ENCODE data around the gene SRCAP. TPM values are rescaled to one million over a fixed set of nuclear protein-coding genes. Genes with fewer than 3 reads are reported as not detected.

Gene SRCAP
- total and polyA plus RNA-seq, 2 of the 8 experiments (the other 6 are each of a cell fraction or from before 2014, with no cell fraction given): 5.5 to 54.3 TPM

DNA sequence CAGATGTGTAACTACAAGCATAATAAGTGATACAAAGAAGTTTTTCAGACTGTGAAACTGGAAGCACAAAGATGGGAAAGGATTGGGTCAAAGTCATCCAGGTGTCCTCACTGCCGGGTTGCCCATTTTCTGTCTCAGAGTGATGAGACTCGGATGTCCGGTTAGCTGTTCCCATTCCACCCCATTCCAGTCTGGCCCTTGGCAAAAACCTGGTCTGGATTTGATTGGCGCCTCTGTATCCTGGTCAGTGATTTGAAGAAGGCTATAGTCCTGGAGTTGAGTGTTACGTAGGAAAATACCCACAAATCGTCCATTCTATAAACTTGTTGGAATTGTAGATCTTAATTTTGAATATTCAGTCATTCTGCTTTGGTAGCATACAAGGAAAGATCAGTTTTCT lies 29.4 kb downstream of the SRCAP start:
- no peak for TF ChIP-seq NANOG (IDR thresholded peaks at IDR 0.05; ENCODE audit: insufficient read depth, low read depth, low read length, poor library complexity, severe bottlenecking)
- no peak for TF ChIP-seq RFX5 (IDR thresholded peaks at IDR 0.05; ENCODE audit: borderline replicate concordance, low read depth, low read length)
- FAIRE-seq: no peak
- Histone ChIP-seq H2BK20ac (ENCODE audit: low read length) (no peak overlapping the region), H3K14ac (ENCODE audit: insufficient read length) (no peak overlapping the region), H2BK120ac (replicated peaks; ENCODE audit: low read depth, low read length) (no peak overlapping the region), H2BK15ac (ENCODE audit: low read length) (no peak overlapping the region), H4K20me1 (replicated peaks in 1 of 2; ENCODE audit: control insufficient read depth in 1 of 2, insufficient read depth in 2 of 2, low read length in 2 of 2) (peaks cover 2 to 15% of the 10 kb centered on the region in 2 experiments), H2BK5ac (ENCODE audit: low read depth, low read length) (no peak overlapping the region), H3K27me3 (replicated peaks in 1 of 4; ENCODE audit: control insufficient read depth in 3 of 4, extremely low read depth in 1 of 4, insufficient read depth in 3 of 4, low read length in 3 of 4) (no peaks in the 10 kb centered on the region), H3K79me2 (ENCODE audit: control insufficient read depth in 1 of 2, insufficient read depth in 2 of 2, low read length in 2 of 2) (no peaks in the 10 kb centered on the region; a peak in 1 of 4 replicates), H2AK5ac (ENCODE audit: low read depth, low read length) (no peak overlapping the region), H3K79me1 (ENCODE audit: low read depth, low read length) (peaks cover 6% of the 10 kb centered on the region; the same call in 1 of the 2 replicates), H3K4ac (replicated peaks; ENCODE audit: insufficient read length, low read depth, low read length) (no peak overlapping the region), H3K27ac (ENCODE audit: low read depth, low read length) (no peak overlapping the region), H3K4me1 (replicated peaks in 1 of 4; ENCODE audit: control insufficient read depth in 3 of 4, insufficient read depth in 4 of 4, low read length in 3 of 4) (peaks cover 0 to 3% (median 3%) of the 10 kb centered on the region in 4 experiments; a peak in 2 of 7 replicates), H3K9me3 (ENCODE audit: insufficient read depth in 2 of 2, low read depth in 1 of 2, low read length in 1 of 2) (no peaks in the 10 kb centered on the region), H4K91ac (replicated peaks; ENCODE audit: insufficient read length, low read length) (no peak overlapping the region), H3K23me2 (ENCODE audit: low read depth, low read length) (no peaks in the 10 kb centered on the region), H4K8ac (ENCODE audit: extremely low read depth, insufficient read depth, low read length) (no peak overlapping the region), H3K9ac (replicated peaks in 1 of 4; ENCODE audit: extremely low read depth in 1 of 4, low read depth in 3 of 4, low read length in 3 of 4) (peak overlapping the region in 1 of 4 experiments; percentile 48; a peak in 1 of 7 replicates), H3K36me3 (ENCODE audit: control insufficient read depth in 2 of 4, insufficient read depth in 4 of 4, low read length in 3 of 4) (peaks cover 22 to 52% (median 43%) of the 10 kb centered on the region in 4 experiments), H2AFZ (ENCODE audit: low read length) (no peak overlapping the region), H3K4me3 (ENCODE audit: extremely low read depth in 1 of 4, insufficient read depth in 2 of 4, low read depth in 3 of 4, low read length in 4 of 4) (no peak overlapping the region), H3K56ac (replicated peaks; ENCODE audit: insufficient read length, low read depth, low read length) (no peak overlapping the region), H3K4me2 (ENCODE audit: insufficient read depth in 1 of 2, low read depth in 2 of 2, low read length in 2 of 2) (no peak overlapping the region), H3K23ac (ENCODE audit: insufficient read length) (no peak overlapping the region), H4K5ac (ENCODE audit: insufficient read length, low read depth, low read length) (no peak overlapping the region), H3K18ac (ENCODE audit: extremely low read depth, low read length) (no peak overlapping the region), H2BK12ac (ENCODE audit: low read depth, low read length) (no peak overlapping the region)
- 87% methylated on average over 6 of the region's 6 CpGs; no CpG with 5 or more reads in 1 of the 2 experiments for WGBS, 2 experiments (ENCODE audit: extremely low coverage in 1 of 2, insufficient coverage in 1 of 2, insufficient read length in 1 of 2, insufficient replicate concordance in 2 of 2, low coverage in 1 of 2, low lambda C conversion rate in 2 of 2, missing lambda C conversion rate in 1 of 2)
- DNase-seq (ENCODE audit: low read depth in 1 of 2, low spot score in 2 of 2): no peak
- ChIA-PET POLR2A (ENCODE audit: partially characterized antibody) (interaction anchor here (0.9 to 2.6 kb wide), 9 partner anchors 8 to 46 kb away, joined by 3 to 14 read pairs (median 6); partner anchors contain the start of gene SRCAP), CTCF (ENCODE audit: partially characterized antibody) (interaction anchor here (0.7 kb wide), 1 partner anchor 216 kb away, joined by 3 read pairs; no protein-coding TSS in a partner anchor)

Measured in H1 (cell line).